HUES6 (cell line): ENCODE results near the gene CDK14.
"Not testable (repeated sequence)": the region's sequence is repeated elsewhere in the genome, so short reads cannot be mapped to it uniquely, and the experiment has no call there.

Source experiments
- H3K27ac ChIP-seq: 2 replicates; pipeline ENCODE4 v1.7.0; 2013; ENCODE audit warnings: low read depth, mild to moderate bottlenecking, low read length, inconsistent platforms
- H3K27me3 ChIP-seq: 2 replicates; pipeline ENCODE4 v1.6.1; 2013; ENCODE audit warnings: low read length; ENCODE audit not compliant: control insufficient read depth, insufficient read depth
- H3K36me3 ChIP-seq: 2 replicates; pipeline ENCODE4 v1.6.1; 2013; ENCODE audit warnings: low read length; ENCODE audit not compliant: control insufficient read depth, insufficient read depth
- H3K4me1 ChIP-seq: 2 replicates; pipeline ENCODE4 v1.6.1; 2013; ENCODE audit warnings: low read length; ENCODE audit not compliant: control insufficient read depth, insufficient read depth
- H3K4me3 ChIP-seq: 2 replicates; pipeline ENCODE4 v1.5.1; 2013; ENCODE audit warnings: low read depth, low read length
- H3K9ac ChIP-seq: one replicate; pipeline ENCODE4 v1.6.1; 2013; ENCODE audit warnings: mild to moderate bottlenecking, low read length
- H3K9me3 ChIP-seq: 2 replicates; pipeline ENCODE4 v1.6.1; 2013; ENCODE audit warnings: low read depth, low read length; ENCODE audit not compliant: control insufficient read depth, insufficient read depth

CDK14 gene

DNA sequence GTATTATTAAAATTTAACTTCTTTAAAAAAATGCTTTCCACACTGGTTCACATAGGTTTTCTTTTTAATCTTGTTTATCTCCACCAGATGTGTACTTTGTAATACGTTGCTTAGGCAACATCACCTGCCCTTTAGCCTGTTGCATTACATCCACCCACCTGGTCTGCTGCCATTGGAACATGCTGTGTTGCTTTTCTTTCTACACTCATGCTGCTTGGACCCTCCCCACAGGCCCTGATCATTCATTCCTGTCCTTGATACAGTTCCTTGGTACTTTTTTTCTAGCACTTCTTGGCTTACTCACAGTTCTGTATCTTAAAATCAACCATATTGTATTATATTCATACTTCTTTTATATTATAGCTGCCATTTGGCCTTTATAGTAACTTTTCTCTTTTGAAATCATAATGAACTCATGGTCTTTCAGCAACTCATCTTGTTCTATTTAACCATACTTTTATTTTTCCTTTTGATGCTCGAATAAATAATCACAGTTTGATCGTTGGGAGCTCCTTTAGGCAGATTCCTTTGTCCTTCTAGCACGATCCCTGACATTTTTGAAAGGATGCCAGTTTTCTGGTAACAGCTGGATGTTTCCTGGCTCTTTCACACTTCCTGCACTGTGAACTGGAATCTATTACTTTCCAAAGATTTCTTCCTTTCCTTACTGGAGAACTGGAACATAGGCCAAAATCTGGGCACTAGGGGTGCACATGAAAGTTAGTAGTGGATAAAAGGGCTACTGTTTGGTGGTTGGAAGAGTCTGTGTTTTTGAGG is 125.1 kb downstream of the CDK14 start:
- Histone ChIP-seq H3K9me3 (no peaks in the 10 kb centered on the region), H3K4me1 (peaks cover 6% of the 10 kb centered on the region), H3K36me3 (no peaks in the 10 kb centered on the region), H3K4me3 (no peak overlapping the region), H3K27me3 (no peaks in the 10 kb centered on the region), H3K9ac (no peak overlapping the region), H3K27ac (no peak overlapping the region)

DNA sequence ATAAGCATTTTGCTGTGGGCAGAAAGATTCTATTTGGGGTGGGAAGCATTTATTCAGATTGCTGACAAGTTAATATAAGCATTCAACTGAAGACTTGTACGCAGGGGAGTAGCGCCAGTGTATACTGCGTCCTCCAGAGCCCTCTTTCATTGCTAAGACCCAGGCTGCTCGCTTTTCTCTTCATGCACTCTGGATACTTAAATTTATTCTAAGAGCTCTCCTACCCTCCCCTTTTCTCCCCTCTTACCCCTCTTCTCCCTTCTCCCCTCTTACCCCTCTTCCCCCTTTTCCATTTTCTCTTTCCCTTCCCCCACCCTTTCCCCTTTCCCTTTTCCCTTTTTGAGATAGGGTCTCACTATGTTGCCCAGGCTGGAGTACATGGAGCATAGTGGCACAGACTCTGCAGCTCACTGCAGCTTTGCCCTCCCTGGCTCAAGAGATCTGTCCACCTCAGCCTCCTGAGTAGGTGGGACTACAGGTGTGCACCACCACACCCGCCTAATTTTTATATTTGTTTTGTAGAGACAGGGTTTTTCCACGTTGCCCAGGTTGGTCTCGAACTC is 125.8 kb downstream of the CDK14 start:
- Histone ChIP-seq H3K9me3 (no peaks in the 10 kb centered on the region), H3K27me3 (no peaks in the 10 kb centered on the region), H3K9ac (no peak overlapping the region), H3K36me3 (no peaks in the 10 kb centered on the region), H3K4me3 (no peak overlapping the region), H3K4me1 (peaks cover 13% of the 10 kb centered on the region), H3K27ac (no peak overlapping the region)

GRCh38 chr7:90723233-90723632 is 127.1 kb downstream of the CDK14 start:
- Histone ChIP-seq H3K9me3 (no peaks in the 10 kb centered on the region), H3K9ac (no peak overlapping the region), H3K4me3 (no peak overlapping the region), H3K27ac (no peak overlapping the region), H3K4me1 (peaks cover 13% of the 10 kb centered on the region), H3K36me3 (no peaks in the 10 kb centered on the region), H3K27me3 (no peaks in the 10 kb centered on the region)

- H3K4me1 ChIP-seq = peaks cover 13% of the 10 kb centered on the region
- no peaks in the 10 kb centered on the region for H3K27me3 ChIP-seq
- H3K9ac ChIP-seq = no peak overlapping the region
- H3K4me3 ChIP-seq = no peak overlapping the region
- H3K9me3 ChIP-seq = no peaks in the 10 kb centered on the region
- H3K36me3 ChIP-seq = 0 out of 2 replicates have a peak, but pooled peaks cover 2% of the 10 kb centered on the region
- H3K27ac ChIP-seq = no peak overlapping the region
These were observed 127.7 kb downstream of the CDK14 start for GRCh38 chr7:90723866-90724265.

DNA sequence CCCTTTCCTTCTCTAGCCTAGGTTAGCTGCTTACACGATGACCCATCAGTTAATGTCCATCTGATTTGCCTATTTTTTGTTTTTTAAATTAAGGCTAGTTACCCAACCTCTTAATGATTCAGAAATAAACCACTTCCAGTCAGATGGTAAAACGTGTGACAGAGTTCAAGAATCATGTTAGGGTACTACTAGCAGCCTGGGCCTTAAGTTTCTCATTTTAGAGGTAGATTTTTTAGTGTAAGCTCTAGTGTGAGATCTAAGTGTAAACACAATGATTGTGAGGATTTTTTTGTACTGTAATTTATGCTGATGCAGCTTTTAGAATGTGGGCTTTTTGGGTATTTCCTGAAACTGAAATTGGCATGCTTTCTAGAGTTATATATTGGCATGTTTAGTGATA is 130.0 kb downstream of the CDK14 start:
- Histone ChIP-seq H3K27me3 (no peaks in the 10 kb centered on the region), H3K4me1 (peaks cover 13% of the 10 kb centered on the region), H3K36me3 (0 out of 2 replicates have a peak, but pooled peaks cover 2% of the 10 kb centered on the region), H3K9ac (no peak overlapping the region), H3K9me3 (peaks cover 3% of the 10 kb centered on the region; the same call in 1 of the 2 replicates), H3K4me3 (no peak overlapping the region), H3K27ac (no peak overlapping the region)

DNA sequence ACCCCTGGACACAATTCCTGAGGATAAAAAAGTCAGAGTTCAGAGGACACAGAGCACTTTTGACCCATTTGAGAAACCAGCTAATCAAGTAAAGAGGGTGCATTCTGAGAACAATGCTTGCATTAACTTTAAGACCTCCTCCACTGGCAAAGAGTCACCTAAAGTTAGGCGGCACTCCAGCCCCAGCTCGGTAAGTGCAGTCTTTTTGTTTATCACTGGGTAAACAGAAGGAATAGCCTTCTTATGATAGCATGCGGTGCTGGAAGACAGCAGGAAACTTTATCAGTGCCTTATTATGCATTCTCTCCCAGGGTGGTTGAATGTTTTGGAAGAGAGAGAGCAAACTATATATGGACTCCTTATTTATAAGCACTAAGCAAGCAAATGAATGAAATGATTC is 130.5 kb downstream of the CDK14 start:
- Histone ChIP-seq H3K4me3 (no peak overlapping the region), H3K9ac (no peak overlapping the region), H3K27ac (no peak overlapping the region), H3K9me3 (peaks cover 3% of the 10 kb centered on the region; the same call in 1 of the 2 replicates), H3K36me3 (0 out of 2 replicates have a peak, but pooled peaks cover 2% of the 10 kb centered on the region), H3K4me1 (peaks cover 13% of the 10 kb centered on the region), H3K27me3 (no peaks in the 10 kb centered on the region)

DNA sequence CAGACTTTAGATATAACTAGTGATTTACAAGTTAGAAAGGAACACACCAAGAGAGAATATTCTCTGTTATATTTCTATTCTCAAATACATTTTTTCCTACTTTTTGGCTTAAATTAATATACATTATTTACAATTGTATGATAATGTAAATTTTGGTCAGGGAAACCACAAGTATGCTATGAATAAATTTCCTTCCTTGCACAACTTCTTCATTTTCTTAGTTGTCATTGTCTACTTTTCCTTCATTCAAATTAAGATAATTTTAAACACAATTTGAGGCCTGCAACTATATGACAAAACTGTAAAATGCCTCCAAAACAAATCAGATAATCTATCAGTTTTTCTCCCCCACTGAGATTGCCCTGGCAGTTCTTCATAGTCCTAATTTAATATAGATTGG is 131.3 kb downstream of the CDK14 start:
- H3K9ac ChIP-seq = no peak overlapping the region
- H3K4me3 ChIP-seq = no peak overlapping the region
- peaks cover 13% of the 10 kb centered on the region for H3K4me1 ChIP-seq
- H3K27me3 ChIP-seq = no peaks in the 10 kb centered on the region
- 0 out of 2 replicates have a peak, but pooled peaks cover 2% of the 10 kb centered on the region for H3K36me3 ChIP-seq
- peaks cover 3% of the 10 kb centered on the region; the same call in 1 of the 2 replicates for H3K9me3 ChIP-seq
- no peak overlapping the region for H3K27ac ChIP-seq

DNA sequence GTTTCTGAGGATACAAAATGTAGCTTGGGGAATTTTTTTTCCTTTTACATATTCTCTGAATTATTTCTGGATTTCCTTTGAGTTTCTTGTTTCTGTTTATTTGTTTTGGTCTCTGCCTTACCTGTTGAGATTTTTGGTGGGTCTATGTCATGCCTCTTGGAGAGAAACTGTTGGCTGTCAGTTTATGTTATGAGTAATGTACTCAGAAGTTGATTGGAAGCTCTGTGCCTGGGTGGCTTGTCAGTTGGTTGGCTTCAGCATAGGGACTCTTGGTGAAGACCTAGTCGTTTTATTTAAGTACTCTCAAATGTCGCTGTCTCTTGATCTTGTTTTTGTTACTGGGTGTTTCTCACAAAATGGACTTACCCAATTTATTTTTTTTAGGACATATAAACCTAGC is 132.4 kb downstream of the CDK14 start:
- 0 out of 2 replicates have a peak, but pooled peaks cover 2% of the 10 kb centered on the region for H3K36me3 ChIP-seq
- no peaks in the 10 kb centered on the region for H3K27me3 ChIP-seq
- H3K9me3 ChIP-seq = peaks cover 3% of the 10 kb centered on the region; the same call in 1 of the 2 replicates
- no peak overlapping the region for H3K9ac ChIP-seq
- H3K27ac ChIP-seq = no peak overlapping the region
- H3K4me3 ChIP-seq = no peak overlapping the region
- H3K4me1 ChIP-seq = peaks cover 13% of the 10 kb centered on the region

GRCh38 chr7:90735611-90736280 is 139.6 kb downstream of the CDK14 start:
- H3K27me3 ChIP-seq, H3K9ac ChIP-seq, H3K9me3 ChIP-seq, H3K27ac ChIP-seq, H3K36me3 ChIP-seq, H3K4me1 ChIP-seq, H3K4me3 ChIP-seq: not testable (repeated sequence)

- H3K4me1 ChIP-seq = no peaks in the 10 kb centered on the region
- H3K9ac ChIP-seq = no peak overlapping the region
- no peaks in the 10 kb centered on the region for H3K9me3 ChIP-seq
- H3K4me3 ChIP-seq = no peak overlapping the region
- no peaks in the 10 kb centered on the region for H3K27me3 ChIP-seq
- H3K36me3 ChIP-seq = no peaks in the 10 kb centered on the region
- H3K27ac ChIP-seq = no peak overlapping the region
These were observed 140.2 kb downstream of the CDK14 start for GRCh38 chr7:90736316-90736715.
